GM10847 (cell line): ENCODE measurements around the gene LRPAP1.

Source experiments
- POLR2A ChIP-seq: IDR thresholded peaks from 2 replicates; pipeline ENCODE4 v1.6.1; 2011; ENCODE audit not compliant: insufficient read length; ENCODE audit errors: extremely low read depth

LRPAP1 gene

GRCh38 chr4:3525532-3526430, 6.4 kb downstream of the LRPAP1 start:
- TF ChIP-seq POLR2A = no peak

GRCh38 chr4:3524920-3525319, 7.3 kb downstream of the LRPAP1 start:
- TF ChIP-seq POLR2A = no peak

GRCh38 chr4:3524349-3524748, 7.9 kb downstream of the LRPAP1 start:
- TF ChIP-seq POLR2A = no peak

GRCh38 chr4:3523628-3524221, 8.5 kb downstream of the LRPAP1 start:
- TF ChIP-seq POLR2A = no peak

GRCh38 chr4:3523146-3523627, 9.0 kb downstream of the LRPAP1 start:
- TF ChIP-seq POLR2A = no peak

GRCh38 chr4:3522651-3523050, 9.6 kb downstream of the LRPAP1 start:
- no peak for TF ChIP-seq POLR2A

- TF ChIP-seq POLR2A = no peak
Observed at GRCh38 chr4:3522326-3522640, 9.9 kb downstream of the LRPAP1 start.

- no peak for TF ChIP-seq POLR2A
Observed at GRCh38 chr4:3521621-3522325, 10.4 kb downstream of the LRPAP1 start.

GRCh38 chr4:3520796-3521600, 11.2 kb downstream of the LRPAP1 start:
- TF ChIP-seq POLR2A = no peak

- no peak for TF ChIP-seq POLR2A
Observed at GRCh38 chr4:3520276-3520675, 11.9 kb downstream of the LRPAP1 start.

GRCh38 chr4:3519468-3520264, 12.6 kb downstream of the LRPAP1 start:
- TF ChIP-seq POLR2A = no peak

GRCh38 chr4:3518941-3519340, 13.3 kb downstream of the LRPAP1 start:
- no peak for TF ChIP-seq POLR2A

GRCh38 chr4:3518511-3518880, 13.7 kb downstream of the LRPAP1 start:
- no peak for TF ChIP-seq POLR2A

GRCh38 chr4:3517731-3518510, 14.3 kb downstream of the LRPAP1 start:
- no peak for TF ChIP-seq POLR2A
